H9 (cell line): ENCODE data around the gene SAG. TPM values are rescaled to one million over a fixed set of nuclear protein-coding genes. Genes with fewer than 3 reads are reported as not detected.

Experiments used
- DNase-seq: peaks from one replicate; pipeline ENCODE4 v3.0.0-alpha.2; 2017
- H2AFZ ChIP-seq: one replicate; pipeline ENCODE4 v1.6.1; 2013; ENCODE audit warnings: mild to moderate bottlenecking, low read length, control low read depth, moderate library complexity
- H2AK5ac ChIP-seq: 2 replicates; pipeline ENCODE4 v1.6.1; 2013; ENCODE audit warnings: low read length, control low read depth, mixed read lengths; ENCODE audit not compliant: insufficient read length
- H2BK120ac ChIP-seq: one replicate; pipeline ENCODE4 v1.6.1; 2013; ENCODE audit warnings: low read depth, mild to moderate bottlenecking, low read length, control low read depth, inconsistent platforms; ENCODE audit not compliant: poor library complexity, severe bottlenecking
- H2BK12ac ChIP-seq: 2 replicates; pipeline ENCODE4 v1.6.1; 2013; ENCODE audit warnings: low read length, control low read depth, mixed read lengths, low read depth; ENCODE audit not compliant: insufficient read length
- H2BK15ac ChIP-seq: 2 replicates; pipeline ENCODE4 v1.6.1; 2013; ENCODE audit warnings: low read depth, low read length, control low read depth
- H2BK20ac ChIP-seq: one replicate; pipeline ENCODE4 v1.6.1; 2013; ENCODE audit warnings: low read depth, mild to moderate bottlenecking, low read length, control low read depth, inconsistent platforms; ENCODE audit not compliant: poor library complexity, severe bottlenecking
- H2BK5ac ChIP-seq: 2 replicates; pipeline ENCODE4 v1.6.1; 2013; ENCODE audit warnings: low read length, control low read depth, mixed read lengths; ENCODE audit not compliant: insufficient read length
- H3K14ac ChIP-seq: 2 replicates; pipeline ENCODE4 v1.6.1; 2013; ENCODE audit warnings: low read length, control low read depth; ENCODE audit not compliant: insufficient read depth
- H3K18ac ChIP-seq: 2 replicates; pipeline ENCODE4 v1.6.1; 2013; ENCODE audit warnings: low read depth, mild to moderate bottlenecking, mixed read lengths, low read length, control low read depth; ENCODE audit not compliant: insufficient read length
- H3K23ac ChIP-seq: 2 replicates; pipeline ENCODE4 v1.6.1; 2013; ENCODE audit warnings: low read length, control low read depth, mixed read lengths, low read depth; ENCODE audit not compliant: insufficient read length
- H3K23me2 ChIP-seq: 2 replicates; pipeline ENCODE4 v1.6.1; 2013; ENCODE audit warnings: low read depth, mild to moderate bottlenecking, mixed read lengths, low read length, control low read depth; ENCODE audit not compliant: insufficient read length, poor library complexity, severe bottlenecking
- H3K27ac ChIP-seq: 2 replicates; pipeline ENCODE4 v1.5.1; 2013; ENCODE audit warnings: low read length, control low read depth, mixed read lengths, low read depth; ENCODE audit not compliant: insufficient read length
- H3K27me3 ChIP-seq: 2 replicates; pipeline ENCODE4 v1.6.1; 2013; ENCODE audit warnings: low read length, control low read depth, inconsistent platforms; ENCODE audit not compliant: insufficient read depth
- H3K4ac ChIP-seq: 2 replicates; pipeline ENCODE4 v1.6.1; 2013; ENCODE audit warnings: low read depth, mild to moderate bottlenecking, control low read depth, inconsistent platforms, low read length, moderate library complexity
- H3K4me1 ChIP-seq: 2 replicates; pipeline ENCODE4 v1.6.1; 2013; ENCODE audit warnings: low read length, control low read depth, inconsistent platforms; ENCODE audit not compliant: insufficient read depth
- H3K4me2 ChIP-seq: 2 replicates; pipeline ENCODE4 v1.6.1; 2013; ENCODE audit warnings: low read length, control low read depth, mixed read lengths; ENCODE audit not compliant: insufficient read length, insufficient read depth
- H3K56ac ChIP-seq: 2 replicates; pipeline ENCODE4 v1.6.1; 2013; ENCODE audit warnings: low read depth, mild to moderate bottlenecking, mixed read lengths, low read length, control low read depth; ENCODE audit not compliant: insufficient read length
- H3K79me1 ChIP-seq: 2 replicates; pipeline ENCODE4 v1.6.1; 2013; ENCODE audit warnings: low read depth, mild to moderate bottlenecking, moderate library complexity, low read length, control low read depth, inconsistent platforms; ENCODE audit not compliant: insufficient read depth, poor library complexity, severe bottlenecking
- H3K79me2 ChIP-seq: 2 replicates; pipeline ENCODE4 v1.6.1; 2013; ENCODE audit warnings: low read length, control low read depth, inconsistent platforms; ENCODE audit not compliant: insufficient read depth
- H3K9ac ChIP-seq: 2 replicates; pipeline ENCODE4 v1.6.1; 2013; ENCODE audit warnings: low read length, control low read depth, mixed read lengths; ENCODE audit not compliant: insufficient read length; ENCODE audit errors: extremely low read depth
- H3K9me3 ChIP-seq: one replicate; pipeline ENCODE4 v1.6.1; 2013; ENCODE audit warnings: low read depth, low read length, inconsistent platforms; ENCODE audit not compliant: control insufficient read depth
- H3T11ph ChIP-seq: one replicate; pipeline ENCODE4 v1.6.1; 2013; ENCODE audit warnings: mild to moderate bottlenecking, low read length, control low read depth, inconsistent platforms
- H4K20me1 ChIP-seq: one replicate; pipeline ENCODE4 v1.6.1; 2013; ENCODE audit not compliant: control insufficient read depth, insufficient read length, insufficient read depth
- H4K5ac ChIP-seq: 2 replicates; pipeline ENCODE4 v1.6.1; 2013; ENCODE audit warnings: low read depth, mild to moderate bottlenecking, mixed read lengths, low read length, control low read depth; ENCODE audit not compliant: insufficient read length
- H4K8ac ChIP-seq: replicated peaks from 2 replicates; pipeline ENCODE4 v1.6.1; 2013; ENCODE audit warnings: low read length, control low read depth, mixed read lengths, low read depth; ENCODE audit not compliant: insufficient read length
- H4K91ac ChIP-seq: 2 replicates; pipeline ENCODE4 v1.6.1; 2013; ENCODE audit warnings: low read depth, mild to moderate bottlenecking, moderate library complexity, mixed read lengths, low read length, control low read depth; ENCODE audit not compliant: insufficient read length
- H3K27ac Mint-ChIP-seq, 3 experiments: 2 replicates in 2 of 3; 3 replicates in 1 of 3; pipeline ENCODE4 v1.8.0; 2020 to 2021; ENCODE audit warnings: mixed read lengths in 3 of 3, mild to moderate bottlenecking in 1 of 3, moderate library complexity in 1 of 3
- H3K27me3 Mint-ChIP-seq: 2 replicates; pipeline ENCODE4 v1.8.0; 2021; ENCODE audit warnings: low read depth, mild to moderate bottlenecking, moderate library complexity, mixed read lengths
- H3K36me3 Mint-ChIP-seq, 3 experiments: 2 replicates in 2 of 3; 3 replicates in 1 of 3; pipeline ENCODE4 v1.8.0; 2020 to 2021; ENCODE audit warnings: low read depth in 3 of 3, mixed read lengths in 3 of 3; ENCODE audit not compliant: insufficient read depth in 1 of 3
- H3K4me1 Mint-ChIP-seq, 2 experiments: 2 replicates each; pipeline ENCODE4 v1.8.0; 2020; ENCODE audit warnings: mixed read lengths in 2 of 2
- H3K4me3 Mint-ChIP-seq, 2 experiments: 2 replicates in 1 of 2; 3 replicates in 1 of 2; pipeline ENCODE4 v1.8.0; 2020 to 2021; ENCODE audit warnings: mild to moderate bottlenecking in 2 of 2, mixed read lengths in 2 of 2, moderate library complexity in 1 of 2
- H3K9me3 Mint-ChIP-seq, 2 experiments: 2 replicates in 1 of 2; 3 replicates in 1 of 2; pipeline ENCODE4 v1.8.0; 2020; ENCODE audit warnings: mild to moderate bottlenecking in 2 of 2, mixed read lengths in 2 of 2, moderate library complexity in 1 of 2
- WGBS: extraction: QIAGEN DNeasy Blood & Tissue Kit; methylation state at CpG from one replicate; pipeline ENCODE4 v1.1.7; 2013; ENCODE audit warnings: missing lambda C conversion rate, low lambda C conversion rate, mixed read lengths; ENCODE audit not compliant: insufficient read length; ENCODE audit errors: extremely low coverage; 5-methylcytosine and 5-hydroxymethylcytosine counted together
- total RNA-seq: library from RNA; stranded (reverse); gene quantifications from 2 replicates; pipeline ENCODE4 v1.2.1, GENCODE V29; 2021
- TF ChIP-seq, protein P1 (sequence below): fragments of 200-600 bp; sonication (generic); conservative IDR thresholded peaks from 3 replicates; pipeline ENCODE4 v1.8.0; 2021; ENCODE audit warnings: antibody characterized with exemption, mild to moderate bottlenecking

SAG gene
- total RNA-seq, 1 experiment from 2014 or later: not detected

DNA sequence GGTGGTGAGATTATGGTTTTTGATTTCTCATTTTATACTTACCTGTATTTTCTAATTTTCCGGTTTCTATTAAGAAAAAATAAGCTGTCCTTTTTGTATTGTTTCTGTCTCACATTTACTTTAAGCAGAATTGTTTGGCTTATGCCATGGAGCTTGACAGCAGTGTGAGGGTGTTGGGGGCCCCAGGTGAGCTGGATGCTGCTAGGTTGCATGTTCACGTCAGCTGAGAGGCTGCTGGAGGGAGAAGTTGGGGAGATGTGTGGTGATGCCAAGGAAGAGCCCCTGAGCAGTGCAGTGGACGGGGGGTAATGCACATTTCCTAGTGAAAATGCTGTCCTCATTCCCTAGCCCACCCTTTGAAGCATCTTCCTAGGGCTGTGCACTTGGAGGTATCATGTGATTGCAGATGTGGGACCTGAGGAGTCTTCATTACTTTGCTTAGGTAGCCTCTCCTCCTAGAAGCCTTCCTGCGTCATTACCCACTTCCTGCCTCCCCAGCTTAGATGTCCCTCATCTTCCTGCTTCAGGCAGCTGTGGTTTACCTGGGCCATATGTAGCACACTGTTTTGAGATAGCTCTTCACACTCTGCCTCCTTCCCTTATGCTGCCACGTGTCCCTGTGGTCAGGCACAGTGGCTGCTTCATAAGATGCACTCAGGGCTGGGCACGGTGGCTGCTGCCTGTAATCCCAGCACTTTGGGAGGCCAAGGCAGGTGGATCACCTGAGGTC is 39.9 kb upstream of the SAG start:
- Histone ChIP-seq H4K5ac (no peak overlapping the region), H3K23ac (no peak overlapping the region), H3K23me2 (no peaks in the 10 kb centered on the region), H3K79me2 (no peaks in the 10 kb centered on the region), H3K56ac (no peak overlapping the region), H2BK20ac (no peak overlapping the region), H2BK12ac (no peak overlapping the region), H3K4me2 (no peak overlapping the region), H4K20me1 (no peaks in the 10 kb centered on the region), H3T11ph (no peak overlapping the region), H2BK120ac (no peak overlapping the region), H3K9me3 (no peaks in the 10 kb centered on the region), H3K27me3 (no peaks in the 10 kb centered on the region), H3K14ac (no peak overlapping the region), H4K8ac (no peak overlapping the region), H2AFZ (no peak overlapping the region), H2AK5ac (no peak overlapping the region), H2BK5ac (no peak overlapping the region), H3K79me1 (no peaks in the 10 kb centered on the region), H3K27ac (no peak overlapping the region), H3K9ac (no peak overlapping the region), H3K4ac (no peak overlapping the region), H4K91ac (no peak overlapping the region), H3K4me1 (no peaks in the 10 kb centered on the region), H2BK15ac (no peak overlapping the region), H3K18ac (no peak overlapping the region)
- Mint-ChIP-seq H3K9me3 (no peaks in the 10 kb centered on the region), H3K27ac (no peak overlapping the region; a peak in 1 of 7 replicates), H3K36me3 (peaks cover 41 to 94% (median 81%) of the 10 kb centered on the region in 3 experiments), H3K4me3 (no peak overlapping the region), H3K27me3 (no peaks in the 10 kb centered on the region), H3K4me1 (no peaks in the 10 kb centered on the region; a peak in 1 of 4 replicates)
- no CpG with 5 or more reads among the region's 6 CpGs for WGBS
- TF ChIP-seq, protein P1, sequence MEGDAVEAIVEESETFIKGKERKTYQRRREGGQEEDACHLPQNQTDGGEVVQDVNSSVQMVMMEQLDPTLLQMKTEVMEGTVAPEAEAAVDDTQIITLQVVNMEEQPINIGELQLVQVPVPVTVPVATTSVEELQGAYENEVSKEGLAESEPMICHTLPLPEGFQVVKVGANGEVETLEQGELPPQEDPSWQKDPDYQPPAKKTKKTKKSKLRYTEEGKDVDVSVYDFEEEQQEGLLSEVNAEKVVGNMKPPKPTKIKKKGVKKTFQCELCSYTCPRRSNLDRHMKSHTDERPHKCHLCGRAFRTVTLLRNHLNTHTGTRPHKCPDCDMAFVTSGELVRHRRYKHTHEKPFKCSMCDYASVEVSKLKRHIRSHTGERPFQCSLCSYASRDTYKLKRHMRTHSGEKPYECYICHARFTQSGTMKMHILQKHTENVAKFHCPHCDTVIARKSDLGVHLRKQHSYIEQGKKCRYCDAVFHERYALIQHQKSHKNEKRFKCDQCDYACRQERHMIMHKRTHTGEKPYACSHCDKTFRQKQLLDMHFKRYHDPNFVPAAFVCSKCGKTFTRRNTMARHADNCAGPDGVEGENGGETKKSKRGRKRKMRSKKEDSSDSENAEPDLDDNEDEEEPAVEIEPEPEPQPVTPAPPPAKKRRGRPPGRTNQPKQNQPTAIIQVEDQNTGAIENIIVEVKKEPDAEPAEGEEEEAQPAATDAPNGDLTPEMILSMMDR: no peak
- DNase-seq: no peak
